GM19328 (cell line): ENCODE results near the gene MED22.
"Not testable (repeated sequence)": the region's sequence is repeated elsewhere in the genome, so short reads cannot be mapped to it uniquely, and the experiment has no call there.

Experiments used
- ATAC-seq: cut with Tn5 transposase; IDR thresholded peaks from one replicate; pipeline ENCODE4 v1.9.1; 2021; ENCODE audit warnings: mild to moderate bottlenecking, moderate library complexity; ENCODE audit not compliant: unreplicated experiment

Gene MED22

DNA sequence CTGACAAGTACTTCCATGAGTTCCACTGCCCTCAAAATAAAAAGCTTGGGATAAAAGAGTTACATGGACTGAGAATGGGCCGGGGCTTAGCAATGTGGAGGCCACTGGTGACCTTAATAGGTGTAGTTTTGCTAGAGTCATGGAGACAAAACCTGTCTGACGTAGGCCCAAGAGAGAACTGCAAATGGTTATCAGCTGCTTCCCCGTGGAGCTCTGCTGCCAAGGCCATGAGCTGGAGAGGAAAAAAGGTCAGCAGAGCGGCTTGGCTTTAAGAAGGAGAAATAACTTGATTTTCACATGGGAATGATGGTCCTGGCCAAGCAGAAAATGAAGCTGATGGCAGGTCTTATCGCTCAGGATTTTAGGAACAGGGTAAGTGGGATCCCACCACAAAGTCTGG is 8.3 kb downstream of the MED22 start:
- ATAC-seq: no peak

DNA sequence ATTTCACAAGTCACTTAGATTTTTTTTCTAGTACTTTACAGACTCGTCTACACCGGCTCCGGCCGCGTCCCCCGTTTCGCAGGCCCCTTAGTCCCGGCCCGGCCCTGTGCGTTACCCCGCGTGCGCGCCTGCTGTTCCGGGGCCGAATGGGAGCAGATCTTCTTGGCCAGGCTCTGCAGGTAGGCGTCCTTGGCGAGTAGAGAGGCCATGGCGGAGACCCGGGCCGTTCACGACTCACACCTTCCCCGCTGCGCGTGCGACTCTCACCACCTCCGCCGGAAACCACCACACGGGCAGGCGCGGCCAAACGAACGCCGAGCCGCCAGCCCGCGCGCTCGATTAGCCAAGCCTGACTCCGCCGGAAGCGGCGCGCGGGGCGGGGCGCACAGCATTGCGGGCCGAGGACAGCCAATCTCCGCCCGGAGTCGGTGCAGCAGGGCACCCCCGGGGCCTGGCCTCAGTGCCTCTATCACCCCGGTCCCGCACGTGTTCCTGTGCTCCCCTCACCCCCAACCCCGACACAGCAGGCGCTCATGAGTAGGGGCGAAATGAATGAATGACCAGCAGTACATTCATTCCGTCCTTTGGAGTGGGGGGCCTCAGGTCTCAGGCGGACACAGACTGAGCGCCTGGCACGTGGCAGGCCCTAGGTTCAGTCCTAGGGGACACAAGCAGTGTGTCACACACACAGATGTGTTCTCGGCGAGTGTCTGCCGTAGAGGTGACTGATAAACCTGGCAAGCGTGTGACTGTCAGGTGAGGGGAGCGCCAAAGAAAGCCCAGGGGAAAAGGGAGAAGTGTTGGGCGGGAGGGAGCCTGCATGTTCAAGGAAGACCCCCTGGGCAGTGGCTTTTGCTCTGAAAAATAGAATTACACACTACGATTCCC is 11.8 kb downstream of the MED22 start, which contains the start of gene SURF6:
Gene SURF6 (minus strand): TSS at position 265 of the 888 bp plus-strand sequence. CDS start 56 bp downstream, at position 209.
- peak; percentile 91 for ATAC-seq

DNA sequence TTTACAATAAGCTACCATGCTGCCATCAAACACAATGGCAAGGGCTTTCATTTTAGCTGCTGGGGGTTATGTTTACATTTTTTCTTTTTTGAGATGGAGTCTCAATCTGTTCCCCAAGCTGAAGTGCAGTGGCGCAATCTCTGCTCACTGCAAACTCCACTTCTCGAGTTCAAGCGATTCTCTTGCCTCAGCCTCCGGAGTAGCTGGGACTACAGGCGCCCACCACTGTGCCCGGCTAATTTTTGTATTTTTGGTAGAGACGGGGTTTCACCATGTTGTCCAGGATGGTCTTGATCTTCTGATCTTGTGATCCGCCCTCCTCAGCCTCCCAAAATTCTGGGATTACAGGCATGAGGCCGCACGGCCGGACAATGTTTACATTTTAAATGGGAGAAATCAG is 13.0 kb downstream of the MED22 start:
- ATAC-seq: not testable (repeated sequence)

DNA sequence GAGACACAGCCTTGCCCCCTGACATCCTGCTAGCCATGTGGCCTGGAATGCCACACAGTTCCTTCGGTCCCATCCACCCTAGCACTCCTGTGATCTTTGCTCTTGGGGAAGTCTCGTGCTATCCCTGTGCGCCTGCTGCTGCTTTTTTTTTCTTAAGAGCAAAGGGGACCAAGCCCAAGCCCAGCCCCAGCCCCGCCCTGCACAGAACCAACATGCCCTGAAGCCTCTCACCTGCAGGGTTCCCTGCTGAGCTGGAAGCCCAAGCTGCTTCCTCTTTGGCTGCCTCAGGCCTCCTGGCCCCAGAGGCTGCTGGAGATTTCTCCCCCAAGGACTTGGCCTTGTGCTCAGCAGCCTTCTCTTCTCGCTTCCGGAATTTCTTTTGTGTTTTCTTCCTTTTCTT is 13.8 kb downstream of the MED22 start:
- ATAC-seq: no peak

DNA sequence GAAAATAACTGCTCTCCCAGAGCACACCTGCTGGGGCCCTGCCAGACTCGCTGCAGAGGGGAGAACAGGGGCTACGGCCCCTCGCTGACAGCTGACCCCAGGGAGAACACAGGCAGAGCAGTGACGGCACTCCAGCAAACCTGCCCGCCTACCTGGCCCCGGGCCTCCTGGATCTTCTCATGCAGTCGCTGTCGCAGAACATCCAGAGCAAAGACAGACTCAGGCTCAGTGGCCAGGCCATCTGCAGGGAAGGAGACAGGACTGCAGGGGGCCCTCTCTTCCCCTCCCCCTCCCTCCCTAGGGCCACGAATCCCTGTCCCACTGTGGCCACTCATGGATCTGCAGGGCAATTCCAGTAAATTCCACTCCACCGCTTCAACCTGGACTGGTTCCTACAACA is 14.4 kb downstream of the MED22 start:
- ATAC-seq: no peak

DNA sequence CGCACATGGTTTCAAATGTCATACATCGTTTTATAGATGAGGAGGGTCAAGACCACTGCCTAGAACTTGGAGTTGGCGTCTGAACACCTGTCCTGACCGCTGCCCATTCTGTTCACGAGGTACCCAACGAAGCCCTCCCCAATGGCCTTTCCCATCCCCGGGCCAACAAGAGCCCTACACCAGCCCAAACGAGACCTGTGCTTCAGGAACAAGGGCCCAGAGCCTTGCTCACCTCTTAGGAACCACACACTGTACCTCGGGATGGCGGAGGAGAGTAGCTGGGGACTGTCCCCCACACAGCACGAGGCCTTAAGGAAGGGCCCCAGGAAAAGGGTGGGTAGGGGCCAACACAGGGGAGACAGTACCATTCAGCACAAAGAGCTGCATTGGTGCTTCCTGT is 14.9 kb downstream of the MED22 start:
- no peak for ATAC-seq

DNA sequence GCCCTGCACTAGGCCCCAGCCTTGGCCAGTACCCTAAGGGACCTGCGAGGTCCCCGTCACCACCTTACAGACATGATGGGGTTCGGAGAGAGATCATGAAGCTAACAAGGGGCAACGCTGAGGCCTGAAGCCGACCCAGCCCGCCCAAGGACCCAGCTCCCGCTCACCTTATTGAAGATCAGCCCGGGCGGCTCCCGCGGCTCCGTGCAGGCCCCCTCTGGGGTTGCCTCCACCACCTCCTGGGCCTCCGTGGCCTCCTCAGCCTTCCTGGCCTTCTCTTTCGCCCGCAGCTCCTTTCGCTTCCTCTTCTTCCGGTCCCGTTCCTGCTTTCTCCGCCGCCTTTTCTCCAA is 15.6 kb downstream of the MED22 start:
- no peak for ATAC-seq

DNA sequence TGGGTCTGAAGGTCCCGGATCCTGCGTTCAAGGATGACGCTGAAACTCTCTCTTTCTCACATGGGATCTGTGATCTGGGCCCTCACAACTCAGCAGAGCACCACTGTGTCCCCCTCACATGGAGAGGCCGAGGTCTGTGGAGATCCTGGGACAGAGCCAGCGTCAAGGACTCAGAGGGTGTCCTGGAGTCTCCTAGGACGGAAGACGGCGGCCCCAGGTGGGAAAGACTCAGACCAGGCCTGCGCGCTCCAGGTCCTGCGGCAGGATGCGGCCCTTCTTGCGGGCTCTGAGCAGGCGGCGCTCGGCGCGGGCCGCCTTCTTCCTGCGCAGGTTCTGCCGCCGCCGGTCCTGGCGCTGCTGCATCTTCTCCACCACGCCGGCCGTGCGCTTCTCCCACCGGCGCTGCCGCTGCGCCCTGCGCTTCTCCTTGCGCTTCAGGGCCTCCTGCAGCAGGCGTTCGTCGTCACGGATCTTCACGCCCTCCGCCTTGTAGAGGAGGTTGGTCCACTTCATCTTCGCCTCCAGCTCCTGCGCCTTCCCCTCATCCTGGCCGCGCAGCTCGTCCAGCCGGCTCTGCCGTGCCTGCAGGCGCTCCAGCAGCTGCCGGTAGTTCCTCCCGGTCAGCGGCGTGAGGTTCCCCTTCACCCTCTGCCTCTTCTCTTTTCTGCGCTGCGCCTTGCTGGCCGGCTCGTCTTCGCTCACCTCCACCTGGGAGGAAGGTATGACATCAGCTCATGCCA is 16.1 kb downstream of the MED22 start:
- ATAC-seq: no peak

DNA sequence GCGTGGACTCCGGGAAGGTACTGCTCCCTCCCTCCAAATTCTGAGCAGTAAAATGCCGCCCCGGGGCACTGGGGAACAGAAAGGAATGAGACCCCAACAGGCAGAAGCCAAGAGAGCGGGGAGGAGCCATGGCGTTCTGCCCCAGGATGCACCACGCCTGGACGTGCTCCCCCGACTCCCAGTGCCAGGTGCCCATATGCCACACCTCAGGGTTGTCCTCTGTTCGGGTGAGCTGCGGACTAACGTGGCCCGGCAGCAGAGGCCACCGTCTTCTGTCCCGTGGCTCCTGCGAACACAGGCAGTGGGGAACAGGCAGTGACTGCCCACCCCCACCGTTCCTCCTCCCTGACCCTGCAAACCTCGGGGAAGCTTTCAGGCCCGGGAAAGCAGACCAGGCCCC is 16.7 kb downstream of the MED22 start:
- ATAC-seq: no peak

DNA sequence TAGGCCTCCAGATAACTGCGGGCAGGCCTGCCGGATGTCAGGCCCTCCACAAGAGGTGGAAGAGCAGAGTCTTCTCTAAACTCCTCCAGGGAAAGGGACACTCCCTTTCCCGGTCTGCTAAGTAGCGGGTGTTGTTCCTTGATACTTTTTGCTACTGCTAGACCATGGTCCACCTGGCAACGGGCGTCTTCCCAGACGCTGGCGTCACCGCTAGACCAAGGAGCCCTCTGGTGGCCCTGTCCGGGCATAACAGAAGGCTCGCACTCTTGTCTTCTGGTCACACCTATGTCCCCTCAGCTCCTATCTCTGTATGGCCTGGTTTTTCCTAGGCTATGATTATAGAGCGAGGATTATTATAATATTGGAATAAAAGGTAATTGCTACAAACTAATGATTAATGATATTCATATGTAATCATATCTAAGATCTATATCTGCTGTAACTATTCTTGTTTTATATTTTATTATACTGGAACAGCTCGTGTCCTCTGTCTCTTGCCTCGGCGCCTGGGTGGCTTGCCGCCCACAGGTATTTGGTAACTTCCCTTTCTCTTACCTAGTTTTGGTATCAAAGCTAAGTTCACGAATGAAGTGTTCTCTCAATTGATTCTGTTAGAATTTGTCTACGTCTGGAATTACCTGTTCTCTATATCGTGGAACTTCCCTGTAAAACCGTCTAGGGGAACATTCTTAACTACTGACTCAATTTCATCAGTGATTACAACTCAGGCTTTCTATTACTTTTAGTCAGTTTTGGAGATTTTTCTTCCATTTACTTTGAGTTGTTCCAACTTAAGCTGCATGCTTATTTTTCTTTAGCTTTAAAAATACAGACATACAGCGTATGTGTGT is 18.4 kb downstream of the MED22 start:
- not testable (repeated sequence) for ATAC-seq

DNA sequence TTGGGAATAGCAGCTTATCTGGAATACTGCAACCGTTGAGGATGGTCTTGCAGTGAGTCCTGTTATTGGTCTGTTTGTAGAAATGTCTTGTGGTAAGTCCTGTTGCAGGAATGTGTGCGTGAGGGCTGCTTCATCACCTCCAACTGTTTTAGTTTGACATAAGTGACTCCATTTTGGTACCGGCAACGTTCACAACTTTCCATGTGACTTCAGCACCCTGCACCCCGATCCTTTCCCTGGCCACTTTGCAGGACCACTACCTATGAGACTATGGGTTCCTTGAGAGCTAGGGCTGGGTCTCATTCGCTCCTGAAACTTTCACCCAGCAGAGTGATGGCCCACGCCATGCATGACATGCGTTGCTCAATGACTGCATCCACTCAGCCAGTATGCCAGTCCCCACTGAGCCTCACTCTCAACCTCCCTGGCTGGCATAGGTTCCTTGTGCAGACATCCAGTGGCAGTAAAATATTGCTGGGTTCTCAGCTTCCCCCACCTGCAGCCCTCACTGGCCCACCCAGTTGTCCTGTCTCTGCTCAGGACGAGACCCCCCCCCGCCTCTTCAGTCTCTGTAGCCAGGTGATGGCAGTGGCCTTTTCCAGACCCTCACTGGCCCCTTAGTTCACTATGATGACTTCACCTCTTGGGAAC is 20.0 kb downstream of the MED22 start:
- ATAC-seq: no peak

DNA sequence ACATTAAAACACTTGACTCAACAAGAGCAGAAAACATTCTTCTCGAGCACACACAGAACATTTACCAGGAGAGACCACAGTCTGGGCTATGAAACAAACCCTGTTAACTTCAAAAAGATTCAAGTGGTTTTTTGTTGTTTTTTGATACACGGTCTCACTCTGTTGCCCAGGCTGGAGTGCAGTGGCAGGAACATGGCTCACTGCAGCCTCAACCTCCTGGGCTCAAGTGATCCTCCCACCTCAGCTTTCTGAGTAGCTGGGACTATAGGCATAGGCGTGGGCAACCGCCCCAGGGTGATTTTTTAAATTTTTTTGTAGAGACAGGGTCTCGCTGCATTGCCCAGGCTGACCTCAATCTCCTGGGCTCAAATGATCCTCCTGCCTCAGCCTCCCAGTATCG is 20.9 kb downstream of the MED22 start:
- not testable (repeated sequence) for ATAC-seq

DNA sequence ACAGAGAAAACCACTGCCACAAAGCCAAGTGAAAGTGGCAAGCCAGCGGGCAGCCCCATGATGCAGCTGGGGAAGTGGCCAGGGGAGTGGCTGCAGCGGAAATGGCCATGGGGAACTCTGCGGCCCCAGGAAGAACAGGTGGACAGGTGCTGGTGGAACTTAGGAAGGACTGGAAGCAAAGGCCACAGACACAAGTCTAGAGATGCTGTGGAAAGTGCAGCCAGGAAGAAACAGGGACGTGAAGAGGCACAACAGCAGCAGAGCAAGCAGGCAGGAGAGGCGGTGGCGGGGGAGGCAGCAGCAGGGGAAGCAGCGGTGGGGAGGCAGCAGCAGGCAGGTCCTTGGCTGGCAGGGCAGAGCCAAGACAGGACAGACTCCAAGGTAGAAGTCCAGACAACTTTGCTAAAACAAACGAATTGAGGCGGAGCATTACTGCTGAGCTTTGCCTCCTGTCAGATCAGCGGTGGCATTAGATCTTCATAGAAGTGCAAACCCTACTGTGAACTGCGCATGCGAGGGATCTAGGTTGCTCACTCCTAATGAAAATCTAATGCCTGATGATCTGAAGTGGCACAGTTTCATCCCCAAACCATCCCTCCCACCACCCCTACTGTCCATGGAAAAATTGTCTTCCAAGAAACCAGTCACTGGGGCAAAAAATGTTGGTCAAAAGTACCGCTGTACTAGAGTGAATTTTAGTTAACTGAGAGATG is 23.8 kb downstream of the MED22 start:
- ATAC-seq: no peak

DNA sequence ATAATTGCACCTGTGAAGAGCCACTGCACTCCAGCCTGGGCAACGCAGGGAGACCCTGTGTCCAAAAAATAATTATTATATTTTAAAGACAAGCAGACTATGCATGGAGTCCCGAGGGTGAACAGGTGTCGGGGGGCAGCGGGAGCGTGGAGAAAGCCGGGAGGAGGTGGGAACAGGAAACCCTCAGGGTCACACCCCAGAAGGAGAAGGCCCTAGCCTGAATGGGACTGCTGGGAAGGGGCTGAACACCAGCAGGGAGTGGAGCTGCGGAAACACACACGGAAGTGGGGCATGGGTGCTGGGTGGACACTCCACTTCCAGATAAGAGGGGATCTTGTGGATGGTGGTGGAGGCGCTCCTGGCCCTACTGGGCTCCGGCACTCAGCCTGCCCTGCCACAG is 24.7 kb downstream of the MED22 start:
- ATAC-seq: no peak

DNA sequence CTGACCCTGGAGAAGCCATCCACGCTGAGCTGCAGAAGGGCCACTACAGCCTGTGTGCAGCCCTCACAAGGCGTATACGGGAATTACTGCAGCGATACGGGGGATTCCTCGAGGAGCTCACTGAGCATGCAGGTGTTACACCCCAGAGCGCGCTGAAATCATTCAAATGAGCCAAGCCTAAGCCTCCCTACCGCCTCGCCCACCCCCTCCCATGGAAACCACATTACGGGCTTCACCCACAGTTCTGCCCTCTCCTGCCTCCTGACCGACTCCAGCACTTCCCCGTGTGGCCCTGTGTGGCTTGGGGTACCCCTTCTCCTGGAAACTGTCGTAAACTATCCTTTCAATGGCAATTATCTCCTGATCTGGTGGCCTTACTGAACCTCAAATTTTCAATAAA is 25.2 kb downstream of the MED22 start:
- no peak for ATAC-seq

DNA sequence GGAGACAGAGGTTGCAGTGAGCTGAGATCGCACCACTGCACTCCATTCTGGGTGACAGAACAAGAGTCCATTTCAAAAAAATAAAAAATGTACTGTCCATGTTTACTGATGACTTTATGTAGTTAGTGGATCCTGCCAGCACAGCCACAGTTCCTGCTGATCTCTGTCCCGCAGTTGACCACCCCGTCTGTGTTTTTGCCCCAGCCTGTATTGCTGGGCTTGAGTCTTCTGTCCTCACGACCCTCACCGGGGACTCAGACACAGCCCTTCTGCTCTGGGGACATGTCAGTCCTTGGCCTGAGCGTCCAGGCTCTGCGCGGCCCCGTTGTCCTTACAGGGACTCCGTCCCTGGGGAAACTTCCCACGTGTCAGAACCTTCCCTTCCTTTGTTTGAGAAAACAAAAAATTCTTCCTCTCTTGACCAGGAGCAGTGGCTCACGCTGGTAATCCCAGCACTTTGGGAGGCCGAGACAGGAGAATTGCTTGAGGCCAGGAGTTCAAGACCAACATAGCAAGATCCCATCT is 26.5 kb downstream of the MED22 start:
- ATAC-seq: no peak

DNA sequence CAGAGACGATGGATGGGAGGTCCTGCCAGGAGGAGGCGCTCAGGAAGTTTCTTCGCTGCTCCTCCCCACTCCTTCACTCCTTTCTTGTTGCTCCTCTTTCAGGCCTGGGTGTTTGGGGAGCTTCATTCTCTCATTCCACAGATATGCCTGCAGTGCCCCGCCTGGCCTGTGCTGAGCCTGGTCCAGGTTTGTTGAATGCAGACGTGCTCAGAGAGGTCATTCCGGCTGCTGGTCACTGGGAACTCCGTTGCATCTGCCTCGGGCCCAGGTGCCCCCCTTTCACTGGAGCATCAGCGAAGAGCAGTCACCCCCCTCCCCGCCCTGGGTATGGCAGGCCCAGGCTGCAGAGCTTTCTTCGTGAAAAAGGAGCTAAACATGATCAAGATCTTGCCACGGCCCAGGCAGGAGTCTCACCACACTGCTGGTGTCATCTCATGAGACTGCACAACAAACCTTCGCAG is 27.5 kb downstream of the MED22 start:
- no peak for ATAC-seq

DNA sequence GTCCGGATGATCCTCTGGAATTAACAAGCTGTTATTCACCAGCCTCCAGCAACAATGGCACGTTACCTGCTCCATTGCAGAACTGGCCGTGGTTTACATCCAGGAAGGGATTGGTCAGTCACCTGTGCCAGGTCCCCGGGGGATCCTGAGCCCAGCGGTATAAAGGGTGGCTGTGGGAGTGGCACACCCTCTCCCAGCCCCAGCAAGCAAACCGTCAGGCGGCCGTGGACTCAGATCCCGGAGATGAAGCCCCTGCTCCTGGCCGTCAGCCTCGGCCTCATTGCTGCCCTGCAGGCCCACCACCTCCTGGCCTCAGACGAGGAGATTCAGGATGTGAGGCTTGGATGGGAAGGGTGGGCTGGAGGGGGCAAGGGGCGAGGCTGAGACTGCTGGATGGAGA is 30.4 kb downstream of the MED22 start:
- not testable (repeated sequence) for ATAC-seq

DNA sequence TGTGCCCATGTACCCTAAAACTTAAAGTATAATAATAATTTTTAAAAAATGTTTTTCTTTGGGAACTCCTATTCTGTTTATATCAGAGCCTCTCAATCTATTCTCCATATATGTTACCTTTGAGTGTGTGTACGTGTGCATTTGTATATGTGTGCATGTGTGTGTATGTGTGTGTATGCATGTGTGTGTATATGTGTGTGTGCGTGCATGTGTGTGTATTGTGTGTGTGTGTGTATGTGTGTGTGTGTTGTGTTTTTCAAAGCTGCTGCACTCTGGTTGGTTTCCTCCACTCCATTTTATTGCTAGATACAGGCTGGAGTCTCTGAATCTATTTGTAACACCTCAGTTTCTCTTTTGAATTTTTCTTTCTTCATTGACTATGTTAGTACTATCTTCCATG is 31.9 kb downstream of the MED22 start:
- no peak for ATAC-seq

DNA sequence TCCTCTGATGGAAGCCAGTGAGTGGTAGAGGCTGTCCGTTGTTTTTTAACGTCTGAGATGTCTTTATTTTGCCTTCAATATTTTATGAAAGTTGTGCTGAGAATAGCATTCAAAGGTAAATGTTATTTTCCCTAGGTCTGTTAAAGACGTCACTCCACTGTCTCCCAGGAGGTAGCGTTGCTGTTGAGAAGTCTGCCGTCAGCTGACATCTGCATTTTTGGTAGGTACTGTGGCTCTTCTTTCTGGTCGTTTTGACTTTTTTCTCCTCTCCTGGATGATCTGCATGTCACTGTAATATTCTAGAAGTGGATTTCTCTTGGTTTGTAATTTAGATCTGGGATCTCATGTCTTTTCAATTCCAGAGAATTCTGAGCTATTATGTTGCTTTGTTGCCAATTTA is 38.3 kb downstream of the MED22 start:
- no peak for ATAC-seq
